WTC11 (cell line): Measurements from ENCODE around the gene PDE12. TPM values are rescaled to one million over a fixed set of nuclear protein-coding genes. Genes with fewer than 3 reads are reported as not detected.
A peak's percentile ranks its signal among the peaks of the same experiment; 100 is the strongest.

ENCODE experiments used
- ATAC-seq: fragments of 200-7000 bp; cut with Tn5 transposase; 2 replicates; pipeline ENCODE4 v1.10.0; 2021; ENCODE audit warnings: mild to moderate bottlenecking, moderate library complexity
- CTCF ChIA-PET: fragments of 300-600 bp; sonication (Branson Sonifier 250); formaldehyde crosslinking; loops from one replicate; lab custom pipeline; 2021; ENCODE audit warnings: antibody characterized with exemption; lab: Charles Lee
- POLR2A ChIA-PET: fragments of 350-600 bp; sonication (Branson Sonifier 250); formaldehyde crosslinking; loops from one replicate; lab custom pipeline; 2021; ENCODE audit warnings: antibody characterized with exemption; lab: Charles Lee
- DNase-seq: peaks from one replicate; pipeline ENCODE4 v3.0.0; 2021; ENCODE audit warnings: low spot score
- H3K27ac Mint-ChIP-seq: 2 replicates; pipeline ENCODE4 v1.8.0; 2021; ENCODE audit warnings: mixed read lengths
- H3K27me3 Mint-ChIP-seq: 2 replicates; pipeline ENCODE4 v1.8.0; 2021; ENCODE audit warnings: low read depth, mild to moderate bottlenecking, moderate library complexity, mixed read lengths
- H3K36me3 Mint-ChIP-seq: 2 replicates; pipeline ENCODE4 v1.8.0; 2021; ENCODE audit warnings: mixed read lengths
- H3K4me1 Mint-ChIP-seq: 2 replicates; pipeline ENCODE4 v1.8.0; 2022; ENCODE audit warnings: mixed read lengths
- H3K4me3 Mint-ChIP-seq: 2 replicates; pipeline ENCODE4 v1.8.0; 2021; ENCODE audit warnings: mild to moderate bottlenecking, moderate library complexity, mixed read lengths
- H3K9me3 Mint-ChIP-seq: 2 replicates; pipeline ENCODE4 v1.8.0; 2021; ENCODE audit warnings: mixed read lengths
- ATF1 ChIP-seq: sonication (generic); formaldehyde crosslinking; IDR thresholded peaks from 2 replicates; pipeline ENCODE4 v1.8.1; 2023; ENCODE audit warnings: mild to moderate bottlenecking, moderate library complexity, missing genetic modification reagents
- CREM ChIP-seq: sonication (generic); formaldehyde crosslinking; IDR thresholded peaks from 2 replicates; pipeline ENCODE4 v1.8.1; 2022; ENCODE audit warnings: mild to moderate bottlenecking, missing genetic modification reagents, moderate library complexity
- E2F5 ChIP-seq: sonication (generic); formaldehyde crosslinking; IDR thresholded peaks from 2 replicates; pipeline ENCODE4 v1.8.1; 2022; ENCODE audit warnings: mild to moderate bottlenecking, moderate library complexity, missing genetic modification reagents
- ERG ChIP-seq: fragments of 250-450 bp; sonication (Bioruptor Pico); IDR thresholded peaks from 2 replicates; pipeline ENCODE4 v1.8.0; 2021; ENCODE audit warnings: mild to moderate bottlenecking
- ESRRA ChIP-seq: sonication (generic); formaldehyde crosslinking; IDR thresholded peaks from 2 replicates; pipeline ENCODE4 v1.8.1; 2022; ENCODE audit warnings: mild to moderate bottlenecking, missing genetic modification reagents, borderline replicate concordance
- GTF2I ChIP-seq: fragments of 250-450 bp; sonication (Bioruptor Pico); conservative IDR thresholded peaks from 2 replicates; pipeline ENCODE4 v1.4.0; 2021; ENCODE audit warnings: mild to moderate bottlenecking
- JUN ChIP-seq: sonication (generic); formaldehyde crosslinking; IDR thresholded peaks from 2 replicates; pipeline ENCODE4 v1.8.0; 2023; ENCODE audit warnings: mild to moderate bottlenecking, missing genetic modification reagents
- NFATC4 ChIP-seq: fragments of 250-450 bp; sonication (Bioruptor Pico); IDR thresholded peaks from 2 replicates; pipeline ENCODE4 v1.9.0; 2021; ENCODE audit warnings: mild to moderate bottlenecking
- NR1H2 ChIP-seq: sonication (generic); formaldehyde crosslinking; IDR thresholded peaks from 2 replicates; pipeline ENCODE4 v1.9.0; 2021; ENCODE audit warnings: mild to moderate bottlenecking, moderate library complexity, missing genetic modification reagents
- RELA ChIP-seq: sonication (generic); formaldehyde crosslinking; IDR thresholded peaks from 2 replicates; pipeline ENCODE4 v1.8.1; 2022; ENCODE audit warnings: missing genetic modification reagents, mild to moderate bottlenecking, borderline replicate concordance
- SOX15 ChIP-seq: fragments of 250-450 bp; sonication (Bioruptor Pico); IDR thresholded peaks from 2 replicates; pipeline ENCODE4 v1.9.0; 2021; ENCODE audit warnings: mild to moderate bottlenecking
- TCF7 ChIP-seq: sonication (generic); formaldehyde crosslinking; IDR thresholded peaks from 2 replicates; pipeline ENCODE4 v1.8.0; 2022; ENCODE audit warnings: mild to moderate bottlenecking, low read depth, missing genetic modification reagents, moderate library complexity
- TP53 ChIP-seq: sonication (generic); formaldehyde crosslinking; IDR thresholded peaks from 2 replicates; pipeline ENCODE4 v1.8.1; 2023; ENCODE audit warnings: mild to moderate bottlenecking, missing genetic modification reagents
- ZBTB21 ChIP-seq: sonication (generic); formaldehyde crosslinking; IDR thresholded peaks from 2 replicates; pipeline ENCODE4 v1.8.1; 2023; ENCODE audit warnings: mild to moderate bottlenecking, missing genetic modification reagents, borderline replicate concordance
- ZNF138 ChIP-seq: sonication (generic); formaldehyde crosslinking; conservative IDR thresholded peaks from 2 replicates; pipeline ENCODE4 v1.8.1; 2022; ENCODE audit warnings: mild to moderate bottlenecking, moderate library complexity, missing genetic modification reagents
- ZNF281 ChIP-seq: sonication (generic); formaldehyde crosslinking; IDR thresholded peaks from 2 replicates; pipeline ENCODE4 v1.8.0; 2023; ENCODE audit warnings: mild to moderate bottlenecking, missing genetic modification reagents
- ZNF423 ChIP-seq: fragments of 250-450 bp; sonication (Bioruptor Pico); IDR thresholded peaks from 2 replicates; pipeline ENCODE4 v2.1.2; 2022; ENCODE audit warnings: mild to moderate bottlenecking, moderate library complexity
- total RNA-seq: library from RNA; stranded (reverse); gene quantifications from 3 replicates; pipeline ENCODE4 v1.2.3, GENCODE V29; 2021
- TF ChIP-seq, protein P1 (sequence below): sonication (generic); formaldehyde crosslinking; IDR thresholded peaks from 2 replicates; pipeline ENCODE4 v1.8.1; 2023; ENCODE audit warnings: mild to moderate bottlenecking, missing genetic modification reagents, moderate library complexity
- TF ChIP-seq, protein P2 (sequence below): sonication (generic); formaldehyde crosslinking; IDR thresholded peaks from 2 replicates; pipeline ENCODE4 v1.8.1; 2022; ENCODE audit warnings: missing genetic modification reagents, borderline replicate concordance
- TF ChIP-seq, protein P3 (sequence below): sonication (generic); formaldehyde crosslinking; IDR thresholded peaks from 2 replicates; pipeline ENCODE4 v1.8.1; 2023; ENCODE audit warnings: mild to moderate bottlenecking, missing genetic modification reagents, moderate library complexity
- TF ChIP-seq, protein P4 (sequence below): sonication (generic); formaldehyde crosslinking; conservative IDR thresholded peaks from 2 replicates; pipeline ENCODE4 v1.8.1; 2022; ENCODE audit warnings: mild to moderate bottlenecking, missing genetic modification reagents

PDE12 gene
- total RNA-seq, 1 experiment from 2014 or later = 16.4 TPM

- TF ChIP-seq E2F5 (CRISPR knock-in tag) (no peak), ZNF423 (CRISPR knock-in tag) (no peak), RELA (CRISPR knock-in tag) (no peak; the same call in 1 of the 2 replicates), NR1H2 (CRISPR knock-in tag) (no peak), SOX15 (CRISPR knock-in tag) (no peak), ESRRA (no peak; the same call in 1 of the 2 replicates), TP53 (0 out of 2 replicates have a peak, but pooled peaks have one; percentile 56), ZNF281 (CRISPR knock-in tag) (0 out of 2 replicates have a peak, but pooled peaks have one; percentile 67), ZBTB21 (CRISPR knock-in tag) (no peak), JUN (CRISPR knock-in tag) (no peak; the same call in 1 of the 2 replicates), NFATC4 (CRISPR knock-in tag) (no peak), TCF7 (no peak), CREM (CRISPR knock-in tag) (no peak), ERG (no peak)
- TF ChIP-seq, protein P1, sequence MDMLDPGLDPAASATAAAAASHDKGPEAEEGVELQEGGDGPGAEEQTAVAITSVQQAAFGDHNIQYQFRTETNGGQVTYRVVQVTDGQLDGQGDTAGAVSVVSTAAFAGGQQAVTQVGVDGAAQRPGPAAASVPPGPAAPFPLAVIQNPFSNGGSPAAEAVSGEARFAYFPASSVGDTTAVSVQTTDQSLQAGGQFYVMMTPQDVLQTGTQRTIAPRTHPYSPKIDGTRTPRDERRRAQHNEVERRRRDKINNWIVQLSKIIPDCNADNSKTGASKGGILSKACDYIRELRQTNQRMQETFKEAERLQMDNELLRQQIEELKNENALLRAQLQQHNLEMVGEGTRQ (CRISPR knock-in tag) = peak; percentile 93
- TF ChIP-seq, protein P2, sequence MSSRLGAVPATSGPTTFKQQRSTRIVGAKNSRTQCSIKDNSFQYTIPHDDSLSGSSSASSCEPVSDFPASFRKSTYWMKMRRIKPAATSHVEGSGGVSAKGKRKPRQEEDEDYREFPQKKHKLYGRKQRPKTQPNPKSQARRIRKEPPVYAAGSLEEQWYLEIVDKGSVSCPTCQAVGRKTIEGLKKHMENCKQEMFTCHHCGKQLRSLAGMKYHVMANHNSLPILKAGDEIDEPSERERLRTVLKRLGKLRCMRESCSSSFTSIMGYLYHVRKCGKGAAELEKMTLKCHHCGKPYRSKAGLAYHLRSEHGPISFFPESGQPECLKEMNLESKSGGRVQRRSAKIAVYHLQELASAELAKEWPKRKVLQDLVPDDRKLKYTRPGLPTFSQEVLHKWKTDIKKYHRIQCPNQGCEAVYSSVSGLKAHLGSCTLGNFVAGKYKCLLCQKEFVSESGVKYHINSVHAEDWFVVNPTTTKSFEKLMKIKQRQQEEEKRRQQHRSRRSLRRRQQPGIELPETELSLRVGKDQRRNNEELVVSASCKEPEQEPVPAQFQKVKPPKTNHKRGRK = no peak
Observed at GRCh38 chr3:57555738-57556458, at the start of gene PDE12 (continued).

DNA sequence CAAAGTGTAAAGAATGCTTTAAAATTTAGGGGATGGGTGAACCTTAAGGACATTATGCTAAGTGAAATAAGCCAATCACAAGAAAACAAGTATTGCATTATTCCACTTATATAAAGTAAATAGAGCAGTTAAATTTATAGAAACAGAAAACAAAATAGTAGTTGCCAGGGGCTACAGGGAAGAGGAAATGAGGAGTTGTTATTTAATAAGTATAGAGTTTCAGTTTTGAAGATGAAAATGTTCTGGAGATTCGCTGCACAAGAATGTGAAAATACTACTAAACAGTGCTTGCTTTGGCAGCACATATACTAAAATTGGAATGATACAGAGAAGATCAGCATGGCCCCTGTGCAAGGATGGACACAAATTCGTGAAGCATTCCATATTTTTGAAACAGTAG, 43.9 kb upstream of the PDE12 start:
- no peak overlapping the region for H3K27ac Mint-ChIP-seq
- no peak for DNase-seq
- TF ChIP-seq ATF1 (CRISPR knock-in tag) (no peak), ZNF138 (CRISPR knock-in tag) (no peak), GTF2I (CRISPR knock-in tag) (no peak)
- TF ChIP-seq, protein P3, sequence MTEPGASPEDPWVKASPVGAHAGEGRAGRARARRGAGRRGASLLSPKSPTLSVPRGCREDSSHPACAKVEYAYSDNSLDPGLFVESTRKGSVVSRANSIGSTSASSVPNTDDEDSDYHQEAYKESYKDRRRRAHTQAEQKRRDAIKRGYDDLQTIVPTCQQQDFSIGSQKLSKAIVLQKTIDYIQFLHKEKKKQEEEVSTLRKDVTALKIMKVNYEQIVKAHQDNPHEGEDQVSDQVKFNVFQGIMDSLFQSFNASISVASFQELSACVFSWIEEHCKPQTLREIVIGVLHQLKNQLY (CRISPR knock-in tag) = no peak
- TF ChIP-seq, protein P4, sequence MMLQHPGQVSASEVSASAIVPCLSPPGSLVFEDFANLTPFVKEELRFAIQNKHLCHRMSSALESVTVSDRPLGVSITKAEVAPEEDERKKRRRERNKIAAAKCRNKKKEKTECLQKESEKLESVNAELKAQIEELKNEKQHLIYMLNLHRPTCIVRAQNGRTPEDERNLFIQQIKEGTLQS (CRISPR knock-in tag) = no peak
- ChIA-PET POLR2A (no interaction called here), CTCF (no interaction called here)
- H3K27me3 Mint-ChIP-seq = no peaks in the 10 kb centered on the region
- no peaks in the 10 kb centered on the region for H3K9me3 Mint-ChIP-seq
- no peak overlapping the region for H3K4me3 Mint-ChIP-seq
- no peak for ATAC-seq
- H3K4me1 Mint-ChIP-seq = no peaks in the 10 kb centered on the region
- no peaks in the 10 kb centered on the region for H3K36me3 Mint-ChIP-seq
